HepG2 (cell line): ENCODE data around the gene MS4A10. TPM values are rescaled to one million over a fixed set of nuclear protein-coding genes. Genes with fewer than 3 reads are reported as not detected.
A peak's percentile ranks its signal among the peaks of the same experiment; 100 is the strongest.

ENCODE experiments used
- BORCS8-MEF2B ChIP-seq: sonication (generic); formaldehyde crosslinking; IDR thresholded peaks from 2 replicates; pipeline ENCODE4 v1.8.0; 2022; ENCODE audit warnings: mild to moderate bottlenecking, missing genetic modification reagents
- GTF2F1 ChIP-seq: fragments of 150-350 bp; IDR thresholded peaks from 2 replicates; pipeline ENCODE4 v1.6.1; 2014; ENCODE audit warnings: low read length
- JDP2 ChIP-seq: sonication (generic); formaldehyde crosslinking; IDR thresholded peaks from 2 replicates; pipeline ENCODE4 v1.8.1; 2022; ENCODE audit warnings: missing genetic modification reagents, borderline replicate concordance
- NRL ChIP-seq: sonication (generic); formaldehyde crosslinking; IDR thresholded peaks from 2 replicates; pipeline ENCODE4 v1.5.0; 2020; ENCODE audit warnings: missing genetic modification reagents, mild to moderate bottlenecking, moderate library complexity, borderline replicate concordance
- PHF20 ChIP-seq: sonication (generic); formaldehyde crosslinking; IDR thresholded peaks from 2 replicates; pipeline ENCODE4 v1.5.0; 2020; ENCODE audit warnings: mild to moderate bottlenecking, missing genetic modification reagents
- RFX1 ChIP-seq: fragments of 450-650 bp; IDR thresholded peaks from 2 replicates; pipeline ENCODE4 v1.6.1; 2017
- RFXANK ChIP-seq: IDR thresholded peaks from 2 replicates; pipeline ENCODE4 v1.6.1; 2016
- SKI ChIP-seq: fragments of 450-650 bp; IDR thresholded peaks from one replicate; pipeline ENCODE4 v1.6.1; 2018; ENCODE audit warnings: mild to moderate bottlenecking; ENCODE audit not compliant: partially characterized antibody
- TFAP4 ChIP-seq: sonication (generic); IDR thresholded peaks from 2 replicates; pipeline ENCODE4 v1.6.1; 2016; ENCODE audit warnings: low read depth, borderline replicate concordance
- ZC3H4 ChIP-seq: sonication (generic); formaldehyde crosslinking; IDR thresholded peaks from 2 replicates; pipeline ENCODE4 v1.4.0; 2020; ENCODE audit warnings: missing genetic modification reagents, borderline replicate concordance
- ZFP36L1 ChIP-seq: sonication (generic); formaldehyde crosslinking; IDR thresholded peaks from 2 replicates; pipeline ENCODE4 v1.8.0; 2022; ENCODE audit warnings: mild to moderate bottlenecking, missing genetic modification reagents, moderate library complexity
- ZNF121 ChIP-seq: sonication (generic); formaldehyde crosslinking; IDR thresholded peaks from 2 replicates; pipeline ENCODE4 v1.5.0; 2020; ENCODE audit warnings: mild to moderate bottlenecking, missing genetic modification reagents
- ZNF335 ChIP-seq: sonication (generic); formaldehyde crosslinking; IDR thresholded peaks from 2 replicates; pipeline ENCODE4 v1.4.0; 2020; ENCODE audit warnings: missing genetic modification reagents
- ZNF362 ChIP-seq: sonication (generic); formaldehyde crosslinking; IDR thresholded peaks from 2 replicates; pipeline ENCODE4 v1.4.0; 2020; ENCODE audit warnings: missing genetic modification reagents, mild to moderate bottlenecking, borderline replicate concordance
- ZNF44 ChIP-seq: sonication (generic); formaldehyde crosslinking; IDR thresholded peaks from 2 replicates; pipeline ENCODE4 v1.5.1; 2020; ENCODE audit warnings: mild to moderate bottlenecking, missing genetic modification reagents
- ZNF501 ChIP-seq: sonication (generic); formaldehyde crosslinking; IDR thresholded peaks from 2 replicates; pipeline ENCODE4 v1.5.1; 2020; ENCODE audit warnings: mild to moderate bottlenecking, moderate library complexity, missing genetic modification reagents
- ZNF557 ChIP-seq: sonication (generic); formaldehyde crosslinking; IDR thresholded peaks from 2 replicates; pipeline ENCODE4 v1.4.0; 2020; ENCODE audit warnings: missing genetic modification reagents
- ZNF589 ChIP-seq: sonication (generic); formaldehyde crosslinking; conservative IDR thresholded peaks from 2 replicates; pipeline ENCODE4 v1.8.0; 2022; ENCODE audit warnings: mild to moderate bottlenecking, moderate library complexity, missing genetic modification reagents
- ZNF772 ChIP-seq: sonication (generic); formaldehyde crosslinking; IDR thresholded peaks from 2 replicates; pipeline ENCODE4 v1.5.0; 2020; ENCODE audit warnings: mild to moderate bottlenecking, missing genetic modification reagents
- ZNF788 ChIP-seq: sonication (generic); formaldehyde crosslinking; IDR thresholded peaks from 2 replicates; pipeline ENCODE4 v1.5.0; 2020; ENCODE audit warnings: mild to moderate bottlenecking, missing genetic modification reagents, borderline replicate concordance
- ZSCAN9 ChIP-seq: IDR thresholded peaks from 2 replicates; pipeline ENCODE4 v1.6.1; 2016; ENCODE audit warnings: borderline replicate concordance
- polyA plus RNA-seq, 8 experiments: library from polyadenylated mRNA; depleted of rRNA in 3 of 8; stranded (reverse) in 7 of 8; unstranded in 1 of 8; fragments of >200 nt; fragmentation: Illumina TruSeq in 4 of 8; extraction: Trizol in 4 of 8; gene quantifications; 2 replicates each; pipeline versions ENCODE4 v1.2.1 to v1.2.3, GENCODE V29; 2011 to 2016; ENCODE audit warnings: low read depth in 4 of 8, missing spikeins in 1 of 8, mixed read lengths in 1 of 8; ENCODE audit not compliant: insufficient read depth in 1 of 8
- total RNA-seq, 5 experiments: library from RNA; depleted of rRNA; stranded (reverse); fragments of >200 nt; fragmentation: Illumina TruSeq; extraction: Trizol; gene quantifications; 2 replicates each; pipeline ENCODE4 v1.2.3, GENCODE V29; 2016; ENCODE audit warnings: low read depth in 1 of 5
- TF ChIP-seq, protein P1 (sequence below): sonication (generic); formaldehyde crosslinking; IDR thresholded peaks from 2 replicates; pipeline ENCODE4 v1.5.1; 2020; ENCODE audit warnings: mild to moderate bottlenecking, missing genetic modification reagents, moderate library complexity
- TF ChIP-seq, protein P2 (sequence below): sonication (generic); formaldehyde crosslinking; IDR thresholded peaks from 2 replicates; pipeline ENCODE4 v1.5.0; 2020; ENCODE audit warnings: missing genetic modification reagents

Gene MS4A10
- total and polyA plus RNA-seq, 2 of the 13 experiments (the other 11 are each of a cell fraction or from before 2014, with no cell fraction given) = not detected

DNA sequence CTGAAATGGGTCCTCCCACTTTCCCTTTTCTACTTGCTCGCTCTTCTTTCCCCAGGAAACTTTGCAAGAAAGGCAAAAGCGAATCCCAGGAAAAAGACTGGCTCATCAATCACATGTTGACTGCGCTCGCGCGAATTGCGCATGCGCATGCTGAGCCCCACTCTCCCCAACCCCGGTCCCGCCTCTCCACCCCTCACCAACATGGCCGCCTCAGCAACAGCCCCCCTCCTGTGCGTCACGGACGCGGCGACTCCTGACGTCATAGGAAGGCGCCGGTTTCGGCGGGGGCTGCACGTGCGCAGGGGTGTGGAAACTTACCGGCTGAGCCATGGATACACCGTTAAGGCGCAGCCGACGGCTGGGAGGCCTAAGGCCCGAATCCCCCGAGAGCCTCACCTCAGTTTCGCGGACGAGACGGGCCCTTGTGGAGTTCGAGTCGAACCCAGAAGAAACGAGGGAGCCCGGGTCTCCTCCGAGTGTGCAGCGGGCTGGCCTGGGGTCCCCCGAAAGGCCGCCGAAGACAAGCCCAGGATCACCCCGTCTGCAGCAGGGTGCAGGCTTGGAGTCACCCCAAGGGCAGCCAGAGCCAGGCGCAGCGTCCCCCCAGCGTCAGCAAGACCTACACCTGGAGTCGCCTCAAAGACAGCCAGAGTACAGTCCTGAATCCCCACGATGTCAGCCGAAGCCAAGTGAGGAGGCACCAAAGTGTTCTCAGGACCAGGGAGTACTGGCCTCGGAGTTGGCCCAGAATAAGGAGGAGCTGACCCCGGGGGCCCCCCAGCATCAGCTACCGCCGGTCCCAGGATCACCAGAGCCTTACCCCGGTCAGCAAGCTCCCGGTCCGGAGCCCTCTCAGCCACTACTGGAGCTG is 56.9 kb downstream of the MS4A10 start, which contains the start of gene CCDC86 (continued):
- TF ChIP-seq NRL (CRISPR knock-in tag) (peak; percentile 87), ZNF589 (CRISPR knock-in tag) (peak; percentile 82; the same call in 1 of the 2 replicates), ZNF121 (CRISPR knock-in tag) (no peak), ZC3H4 (CRISPR knock-in tag) (no peak), ZNF557 (CRISPR knock-in tag) (no peak), RFXANK (CRISPR knock-in tag) (0 out of 2 replicates have a peak, but pooled peaks have one; percentile 74), SKI (peak; percentile 64), TFAP4 (peak; percentile 33; the same call in 1 of the 2 replicates), GTF2F1 (no peak), ZNF335 (CRISPR knock-in tag) (0 out of 2 replicates have a peak, but pooled peaks have one; percentile 63), ZNF788 (peak; percentile 93), JDP2 (CRISPR knock-in tag) (no peak; the same call in 1 of the 2 replicates), ZNF44 (no peak), ZNF501 (CRISPR knock-in tag) (peak; percentile 88), ZSCAN9 (CRISPR knock-in tag) (peak; percentile 32; the same call in 1 of the 2 replicates), ZFP36L1 (CRISPR knock-in tag) (peak; percentile 41; the same call in 1 of the 2 replicates), BORCS8-MEF2B (CRISPR knock-in tag) (peak; percentile 90), PHF20 (CRISPR knock-in tag) (peak; percentile 95), RFX1 (no peak), ZNF362 (CRISPR knock-in tag) (no peak), ZNF772 (peak; percentile 93)
- TF ChIP-seq, protein P1, sequence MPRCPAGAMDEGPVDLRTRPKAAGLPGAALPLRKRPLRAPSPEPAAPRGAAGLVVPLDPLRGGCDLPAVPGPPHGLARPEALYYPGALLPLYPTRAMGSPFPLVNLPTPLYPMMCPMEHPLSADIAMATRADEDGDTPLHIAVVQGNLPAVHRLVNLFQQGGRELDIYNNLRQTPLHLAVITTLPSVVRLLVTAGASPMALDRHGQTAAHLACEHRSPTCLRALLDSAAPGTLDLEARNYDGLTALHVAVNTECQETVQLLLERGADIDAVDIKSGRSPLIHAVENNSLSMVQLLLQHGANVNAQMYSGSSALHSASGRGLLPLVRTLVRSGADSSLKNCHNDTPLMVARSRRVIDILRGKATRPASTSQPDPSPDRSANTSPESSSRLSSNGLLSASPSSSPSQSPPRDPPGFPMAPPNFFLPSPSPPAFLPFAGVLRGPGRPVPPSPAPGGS = peak; percentile 48; the same call in 1 of the 2 replicates
- TF ChIP-seq, protein P2, sequence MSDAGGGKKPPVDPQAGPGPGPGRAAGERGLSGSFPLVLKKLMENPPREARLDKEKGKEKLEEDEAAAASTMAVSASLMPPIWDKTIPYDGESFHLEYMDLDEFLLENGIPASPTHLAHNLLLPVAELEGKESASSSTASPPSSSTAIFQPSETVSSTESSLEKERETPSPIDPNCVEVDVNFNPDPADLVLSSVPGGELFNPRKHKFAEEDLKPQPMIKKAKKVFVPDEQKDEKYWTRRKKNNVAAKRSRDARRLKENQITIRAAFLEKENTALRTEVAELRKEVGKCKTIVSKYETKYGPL (CRISPR knock-in tag) = no peak; the same call in 1 of the 2 replicates
